Astrocyte of the cerebellum (primary cell): Measurements from ENCODE around the gene RAB3IP.

Source experiments
- DNase-seq: peaks from one replicate; pipeline ENCODE4 v3.0.0-alpha.2; 2011; ENCODE audit warnings: low read depth
- H3K4me3 ChIP-seq: 2 replicates; pipeline ENCODE4 v1.5.1; 2011; ENCODE audit warnings: mild to moderate bottlenecking, low read depth, low read length, moderate library complexity
- CTCF ChIP-seq: IDR thresholded peaks from 2 replicates; pipeline ENCODE4 v1.5.1; 2012; ENCODE audit warnings: low read length, low read depth, moderate library complexity, mild to moderate bottlenecking; ENCODE audit errors: missing control alignments
- in situ Hi-C: cut with HindIII; loops from 2 replicates; pipeline ENCODE4 v1.10.0; 2017; ENCODE audit warnings: low sequenced_read_pairs

Gene RAB3IP

GRCh38 chr12:69866698-69867097, 128.0 kb downstream of the RAB3IP start:
- DNase-seq = no peak
- H3K4me3 ChIP-seq = no peak overlapping the region
- in situ Hi-C loops = no loop called here
- TF ChIP-seq CTCF = no peak

- in situ Hi-C loops = no loop called here
- DNase-seq = no peak
- TF ChIP-seq CTCF = no peak
- no peak overlapping the region for H3K4me3 ChIP-seq
Observed at GRCh38 chr12:69868695-69869094, 130.0 kb downstream of the RAB3IP start.

GRCh38 chr12:69872804-69873203, 134.1 kb downstream of the RAB3IP start:
- no peak for DNase-seq
- in situ Hi-C loops = no loop called here
- H3K4me3 ChIP-seq = no peak overlapping the region
- no peak for TF ChIP-seq CTCF
